ENCODE results near the gene MECP2.

MECP2 gene

DNA sequence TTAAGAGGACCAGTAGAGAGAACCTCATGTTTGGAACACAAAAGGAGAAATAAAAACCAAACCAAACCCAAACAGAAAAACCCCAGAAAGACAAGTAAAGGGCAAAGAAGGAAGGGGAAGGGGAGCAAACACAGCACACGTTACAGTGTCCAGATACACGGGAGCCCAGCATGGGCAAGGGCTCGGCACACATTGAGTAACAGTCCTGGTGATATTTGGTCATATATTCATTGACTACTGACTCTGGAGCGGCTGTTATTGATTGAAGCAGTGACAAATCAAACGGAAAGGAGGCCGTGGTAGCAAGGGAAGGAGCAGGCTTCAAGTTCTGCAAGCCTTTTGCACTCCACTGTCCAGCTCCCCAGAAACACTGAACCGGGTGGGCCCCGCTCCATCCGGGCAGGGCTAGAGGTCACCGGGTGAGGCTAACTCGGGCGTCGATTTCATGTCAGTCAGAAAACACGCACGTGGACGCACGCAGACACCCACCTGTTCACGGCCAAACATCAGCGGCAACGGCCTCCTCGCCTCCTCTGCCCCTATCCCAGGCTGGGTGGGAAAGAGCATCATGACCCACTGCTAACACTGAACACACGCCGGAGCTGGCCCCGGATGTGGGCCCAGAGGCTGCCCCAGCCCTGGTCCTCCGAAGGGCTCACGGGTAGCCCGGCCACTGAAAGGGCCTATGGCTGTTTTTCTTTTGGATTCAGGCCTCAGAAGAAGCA is 74.1 kb downstream of the MECP2 start:
- Histone ChIP-seq H3K27me3 (ENCODE audit: insufficient read depth, low read length) (no peaks in the 10 kb centered on the region), H3K36me3 (ENCODE audit: control insufficient read depth in 1 of 2, insufficient read depth in 2 of 2, low read length in 2 of 2) (peaks cover 7 to 9% of the 10 kb centered on the region in 2 experiments), H2BK12ac (ENCODE audit: low read length) (no peak overlapping the region), H3K18ac (ENCODE audit: low read length) (no peak overlapping the region), H2AFZ (ENCODE audit: insufficient read depth, low read length, poor library complexity) (no peak overlapping the region), H3K9me3 (ENCODE audit: insufficient read depth, low read depth, low read length) (no peaks in the 10 kb centered on the region), H3K27ac (ENCODE audit: low read depth, low read length) (no peak overlapping the region), H3K23ac (ENCODE audit: low read length) (no peak overlapping the region), H3K14ac (ENCODE audit: low read length) (no peak overlapping the region), H4K12ac (ENCODE audit: low read depth, low read length) (no peak overlapping the region), H3K4me2 (ENCODE audit: low read length) (no peak overlapping the region), H2AK5ac (ENCODE audit: low read length) (no peak overlapping the region), H2BK120ac (ENCODE audit: insufficient read depth, low read length, poor library complexity) (no peak overlapping the region), H3K4me1 (ENCODE audit: control insufficient read depth in 1 of 2, insufficient read depth in 2 of 2, low read length in 2 of 2) (peaks cover 11 to 23% of the 10 kb centered on the region in 2 experiments), H4K8ac (ENCODE audit: low read depth, low read length) (no peak overlapping the region), H4K91ac (ENCODE audit: low read depth, low read length) (no peak overlapping the region), H3K79me2 (ENCODE audit: control insufficient read depth, insufficient read depth, low read length, poor library complexity) (peaks cover 6% of the 10 kb centered on the region), H3K79me1 (ENCODE audit: low read length) (peaks cover 8% of the 10 kb centered on the region), H3K4ac (ENCODE audit: low read depth, low read length) (no peak overlapping the region), H3K4me3 (ENCODE audit: low read depth, low read length) (no peak overlapping the region), H2BK5ac (ENCODE audit: low read depth, low read length, poor library complexity) (no peak overlapping the region), H3K9ac (ENCODE audit: low read length) (no peak overlapping the region)
- no CpG with 5 or more reads among the region's 27 CpGs for WGBS (ENCODE audit: extremely low coverage, insufficient coverage, insufficient read length)
- DNase-seq, result no peak

GRCh38 chrX:154022108-154022507 is 75.4 kb downstream of the MECP2 start:
- no peak overlapping the region for H2AK5ac ChIP-seq (ENCODE audit: low read length)
- no peak overlapping the region for H2BK5ac ChIP-seq (ENCODE audit: low read depth, low read length, poor library complexity)
- WGBS (ENCODE audit: extremely low coverage, insufficient coverage, insufficient read length), result no CpG with 5 or more reads among the region's 5 CpGs
- peaks cover 8% of the 10 kb centered on the region for H3K79me1 ChIP-seq (ENCODE audit: low read length)
- no peak overlapping the region for H3K4me3 ChIP-seq (ENCODE audit: low read depth, low read length)
- H3K9ac ChIP-seq (ENCODE audit: low read length), result no peak overlapping the region
- H2BK12ac ChIP-seq (ENCODE audit: low read length), result no peak overlapping the region
- no peak overlapping the region for H3K4ac ChIP-seq (ENCODE audit: low read depth, low read length)
- H3K23ac ChIP-seq (ENCODE audit: low read length), result no peak overlapping the region
- H3K27me3 ChIP-seq (ENCODE audit: insufficient read depth, low read length), result no peaks in the 10 kb centered on the region
- no peak overlapping the region for H4K12ac ChIP-seq (ENCODE audit: low read depth, low read length)
- H2BK120ac ChIP-seq (ENCODE audit: insufficient read depth, low read length, poor library complexity), result no peak overlapping the region
- no peak overlapping the region for H4K8ac ChIP-seq (ENCODE audit: low read depth, low read length)
- H3K9me3 ChIP-seq (ENCODE audit: insufficient read depth, low read depth, low read length), result no peaks in the 10 kb centered on the region
- H3K79me2 ChIP-seq (ENCODE audit: control insufficient read depth, insufficient read depth, low read length, poor library complexity), result peaks cover 6% of the 10 kb centered on the region
- H3K18ac ChIP-seq (ENCODE audit: low read length), result no peak overlapping the region
- H4K91ac ChIP-seq (ENCODE audit: low read depth, low read length), result no peak overlapping the region
- peaks cover 10 to 11% of the 10 kb centered on the region in 2 experiments for H3K36me3 ChIP-seq (ENCODE audit: control insufficient read depth in 1 of 2, insufficient read depth in 2 of 2, low read length in 2 of 2)
- H3K4me2 ChIP-seq (ENCODE audit: low read length), result no peak overlapping the region
- DNase-seq, result no peak
- H3K27ac ChIP-seq (ENCODE audit: low read depth, low read length), result no peak overlapping the region
- no peak overlapping the region for H3K14ac ChIP-seq (ENCODE audit: low read length)
- no peak overlapping the region for H2AFZ ChIP-seq (ENCODE audit: insufficient read depth, low read length, poor library complexity)
- H3K4me1 ChIP-seq (ENCODE audit: control insufficient read depth in 1 of 2, insufficient read depth in 2 of 2, low read length in 2 of 2), result peaks cover 11 to 23% of the 10 kb centered on the region in 2 experiments

DNA sequence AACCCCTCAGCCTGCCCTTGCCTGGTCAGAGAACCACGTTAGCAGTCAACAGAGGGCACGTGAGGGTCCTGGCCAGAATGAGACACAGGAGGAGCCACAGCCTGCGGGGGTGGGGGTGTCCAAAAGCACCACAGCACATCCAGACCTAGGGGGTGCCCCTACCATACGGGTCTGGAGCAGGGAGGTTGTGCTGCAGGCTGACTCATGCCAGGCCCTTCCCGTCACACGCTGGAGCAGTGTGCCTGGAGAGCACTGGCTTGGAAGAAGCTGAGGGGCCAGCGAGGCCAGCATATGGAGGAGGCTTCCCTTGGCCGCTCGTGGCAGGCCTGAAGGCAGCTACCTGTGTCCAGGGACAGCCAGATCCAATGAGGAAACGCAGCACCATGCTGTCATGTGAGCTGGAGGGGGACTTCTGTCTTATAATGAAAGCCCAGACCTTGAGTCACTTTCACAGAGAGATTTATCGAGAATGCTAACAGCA is 76.3 kb downstream of the MECP2 start:
- H3K4me1 ChIP-seq (ENCODE audit: control insufficient read depth in 1 of 2, insufficient read depth in 2 of 2, low read length in 2 of 2), result peaks cover 11 to 23% of the 10 kb centered on the region in 2 experiments
- peak; percentile 44 to 51 for DNase-seq

DNA sequence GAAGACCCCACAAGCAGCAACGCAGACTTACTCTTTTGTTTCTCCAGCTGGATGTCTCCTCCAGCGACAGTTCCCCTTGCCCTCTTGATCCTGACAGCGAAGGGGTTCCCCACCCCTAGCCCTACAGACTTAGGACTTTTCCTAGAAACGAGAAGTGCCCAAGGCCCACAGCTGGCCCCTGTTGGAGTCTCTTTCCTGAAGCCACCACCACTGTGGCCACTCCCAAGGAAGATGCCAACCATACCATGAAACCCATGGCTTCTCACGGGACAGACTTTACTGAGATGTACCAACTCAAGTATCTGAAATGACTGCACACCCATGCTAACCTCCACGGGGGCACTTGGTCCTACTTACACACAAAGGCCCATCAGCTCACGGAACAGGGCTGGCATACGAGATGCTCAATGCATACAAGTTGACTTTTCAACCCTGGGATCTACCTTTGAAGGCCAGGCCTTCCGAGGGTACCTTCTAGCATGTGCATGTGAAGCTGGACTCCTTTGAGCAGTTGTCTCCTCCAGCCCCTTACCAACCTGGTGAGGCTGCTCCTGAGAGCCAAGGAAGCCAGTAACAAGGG is 76.9 kb downstream of the MECP2 start:
- peaks cover 6% of the 10 kb centered on the region for H3K79me2 ChIP-seq (ENCODE audit: control insufficient read depth, insufficient read depth, low read length, poor library complexity)
- peaks cover 22 to 24% of the 10 kb centered on the region in 2 experiments for H3K36me3 ChIP-seq (ENCODE audit: control insufficient read depth in 1 of 2, insufficient read depth in 2 of 2, low read length in 2 of 2)
- no peak overlapping the region for H2BK12ac ChIP-seq (ENCODE audit: low read length)
- H3K9me3 ChIP-seq (ENCODE audit: insufficient read depth, low read depth, low read length), result no peaks in the 10 kb centered on the region
- H2AK5ac ChIP-seq (ENCODE audit: low read length), result no peak overlapping the region
- no peaks in the 10 kb centered on the region for H3K27me3 ChIP-seq (ENCODE audit: insufficient read depth, low read length)
- H4K8ac ChIP-seq (ENCODE audit: low read depth, low read length), result peak overlapping the region; percentile 86
- WGBS (ENCODE audit: extremely low coverage, insufficient coverage, insufficient read length), result no CpG with 5 or more reads among the region's 9 CpGs
- DNase-seq, result peak in 1 of 2 donors; percentile 41
- peak overlapping the region; percentile 48 for H3K4me2 ChIP-seq (ENCODE audit: low read length)
- H3K79me1 ChIP-seq (ENCODE audit: low read length), result peaks cover 8% of the 10 kb centered on the region
- peak overlapping the region; percentile 73 for H3K27ac ChIP-seq (ENCODE audit: low read depth, low read length)
- H3K18ac ChIP-seq (ENCODE audit: low read length), result no peak overlapping the region
- H2BK120ac ChIP-seq (ENCODE audit: insufficient read depth, low read length, poor library complexity), result no peak overlapping the region
- peak overlapping the region; percentile 82 for H4K91ac ChIP-seq (ENCODE audit: low read depth, low read length)
- peak overlapping the region; percentile 83 for H4K12ac ChIP-seq (ENCODE audit: low read depth, low read length)
- no peak overlapping the region for H2AFZ ChIP-seq (ENCODE audit: insufficient read depth, low read length, poor library complexity)
- H3K4me1 ChIP-seq (ENCODE audit: control insufficient read depth in 1 of 2, insufficient read depth in 2 of 2, low read length in 2 of 2), result peaks cover 11 to 23% of the 10 kb centered on the region in 2 experiments
- no peak overlapping the region for H3K14ac ChIP-seq (ENCODE audit: low read length)
- H3K23ac ChIP-seq (ENCODE audit: low read length), result no peak overlapping the region
- no peak overlapping the region for H3K9ac ChIP-seq (ENCODE audit: low read length)
- H3K4ac ChIP-seq (ENCODE audit: low read depth, low read length), result peak overlapping the region; percentile 49
- no peak overlapping the region for H2BK5ac ChIP-seq (ENCODE audit: low read depth, low read length, poor library complexity)
- peak overlapping the region; percentile 74 for H3K4me3 ChIP-seq (ENCODE audit: low read depth, low read length)

More for the DNA sequence above, 76.3 kb downstream of the MECP2 start:
- H4K8ac ChIP-seq (ENCODE audit: low read depth, low read length), result no peak overlapping the region
- no CpG with 5 or more reads among the region's 11 CpGs for WGBS (ENCODE audit: extremely low coverage, insufficient coverage, insufficient read length)
- no peak overlapping the region for H3K4me3 ChIP-seq (ENCODE audit: low read depth, low read length)
- no peak overlapping the region for H2BK12ac ChIP-seq (ENCODE audit: low read length)
- no peak overlapping the region for H2BK5ac ChIP-seq (ENCODE audit: low read depth, low read length, poor library complexity)
- H4K91ac ChIP-seq (ENCODE audit: low read depth, low read length), result no peak overlapping the region
- H3K9ac ChIP-seq (ENCODE audit: low read length), result no peak overlapping the region
- no peak overlapping the region for H3K18ac ChIP-seq (ENCODE audit: low read length)
- peak overlapping the region; percentile 39 for H2AK5ac ChIP-seq (ENCODE audit: low read length)
- H3K27me3 ChIP-seq (ENCODE audit: insufficient read depth, low read length), result no peaks in the 10 kb centered on the region
- H3K27ac ChIP-seq (ENCODE audit: low read depth, low read length), result peak overlapping the region; percentile 42
- no peak overlapping the region for H3K4me2 ChIP-seq (ENCODE audit: low read length)
- no peak overlapping the region for H2AFZ ChIP-seq (ENCODE audit: insufficient read depth, low read length, poor library complexity)
- H3K23ac ChIP-seq (ENCODE audit: low read length), result no peak overlapping the region
- H2BK120ac ChIP-seq (ENCODE audit: insufficient read depth, low read length, poor library complexity), result no peak overlapping the region
- no peak overlapping the region for H4K12ac ChIP-seq (ENCODE audit: low read depth, low read length)
- peaks cover 8% of the 10 kb centered on the region for H3K79me1 ChIP-seq (ENCODE audit: low read length)
- no peak overlapping the region for H3K14ac ChIP-seq (ENCODE audit: low read length)
- peaks cover 6% of the 10 kb centered on the region for H3K79me2 ChIP-seq (ENCODE audit: control insufficient read depth, insufficient read depth, low read length, poor library complexity)
- no peaks in the 10 kb centered on the region for H3K9me3 ChIP-seq (ENCODE audit: insufficient read depth, low read depth, low read length)
- H3K4ac ChIP-seq (ENCODE audit: low read depth, low read length), result no peak overlapping the region
- H3K36me3 ChIP-seq (ENCODE audit: control insufficient read depth in 1 of 2, insufficient read depth in 2 of 2, low read length in 2 of 2), result peaks cover 17 to 19% of the 10 kb centered on the region in 2 experiments
